ENCODE results near the gene CATSPERZ.

DNA sequence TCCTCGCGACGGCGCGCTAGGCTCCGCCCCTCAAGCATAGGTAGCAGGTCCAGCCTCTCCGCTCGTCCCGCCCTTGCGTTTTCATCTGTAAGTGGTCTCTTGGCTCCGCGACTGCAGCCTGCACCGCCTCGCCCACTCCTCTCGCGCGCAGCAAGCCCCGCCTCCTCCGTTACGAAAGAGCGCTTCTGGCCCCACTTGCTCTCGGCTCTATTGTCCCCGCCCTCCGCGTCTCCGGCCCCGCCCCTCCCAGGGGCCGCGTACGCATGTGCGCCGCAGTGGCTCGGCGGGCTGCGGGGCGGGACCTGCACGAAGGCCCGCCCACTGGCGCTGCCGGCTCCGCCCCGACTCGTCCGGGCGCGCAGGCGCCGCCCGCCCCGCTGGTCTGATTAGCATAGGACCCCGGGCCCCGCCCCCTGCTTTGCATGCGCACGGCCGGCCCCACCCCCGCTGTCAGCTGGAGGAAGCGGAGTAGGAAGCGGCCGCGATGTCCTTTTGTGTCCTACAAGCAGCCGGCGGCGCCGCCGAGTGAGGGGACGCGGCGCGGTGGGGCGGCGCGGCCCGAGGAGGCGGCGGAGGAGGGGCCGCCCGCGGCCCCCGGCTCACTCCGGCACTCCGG lies 5.0 kb downstream of the CATSPERZ start, which contains the start of gene ESRRA:
- TF ChIP-seq, protein P1, sequence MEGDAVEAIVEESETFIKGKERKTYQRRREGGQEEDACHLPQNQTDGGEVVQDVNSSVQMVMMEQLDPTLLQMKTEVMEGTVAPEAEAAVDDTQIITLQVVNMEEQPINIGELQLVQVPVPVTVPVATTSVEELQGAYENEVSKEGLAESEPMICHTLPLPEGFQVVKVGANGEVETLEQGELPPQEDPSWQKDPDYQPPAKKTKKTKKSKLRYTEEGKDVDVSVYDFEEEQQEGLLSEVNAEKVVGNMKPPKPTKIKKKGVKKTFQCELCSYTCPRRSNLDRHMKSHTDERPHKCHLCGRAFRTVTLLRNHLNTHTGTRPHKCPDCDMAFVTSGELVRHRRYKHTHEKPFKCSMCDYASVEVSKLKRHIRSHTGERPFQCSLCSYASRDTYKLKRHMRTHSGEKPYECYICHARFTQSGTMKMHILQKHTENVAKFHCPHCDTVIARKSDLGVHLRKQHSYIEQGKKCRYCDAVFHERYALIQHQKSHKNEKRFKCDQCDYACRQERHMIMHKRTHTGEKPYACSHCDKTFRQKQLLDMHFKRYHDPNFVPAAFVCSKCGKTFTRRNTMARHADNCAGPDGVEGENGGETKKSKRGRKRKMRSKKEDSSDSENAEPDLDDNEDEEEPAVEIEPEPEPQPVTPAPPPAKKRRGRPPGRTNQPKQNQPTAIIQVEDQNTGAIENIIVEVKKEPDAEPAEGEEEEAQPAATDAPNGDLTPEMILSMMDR (IDR thresholded peaks at IDR 0.05) = no peak
- TF ChIP-seq POLR2A (IDR thresholded peaks at IDR 0.05) = no peak

All from lower leg skin (tissue), 3 donors.